GM21367 (cell line): ENCODE results near the gene TMEM200C.
A peak's percentile ranks its signal among the peaks of the same experiment; 100 is the strongest.
"Not testable (repeated sequence)": the region's sequence is repeated elsewhere in the genome, so short reads cannot be mapped to it uniquely, and the experiment has no call there.

Experiments
- ATAC-seq: cut with Tn5 transposase; IDR thresholded peaks from one replicate; pipeline ENCODE4 v1.9.1; 2021; ENCODE audit not compliant: unreplicated experiment

The TMEM200C gene

DNA sequence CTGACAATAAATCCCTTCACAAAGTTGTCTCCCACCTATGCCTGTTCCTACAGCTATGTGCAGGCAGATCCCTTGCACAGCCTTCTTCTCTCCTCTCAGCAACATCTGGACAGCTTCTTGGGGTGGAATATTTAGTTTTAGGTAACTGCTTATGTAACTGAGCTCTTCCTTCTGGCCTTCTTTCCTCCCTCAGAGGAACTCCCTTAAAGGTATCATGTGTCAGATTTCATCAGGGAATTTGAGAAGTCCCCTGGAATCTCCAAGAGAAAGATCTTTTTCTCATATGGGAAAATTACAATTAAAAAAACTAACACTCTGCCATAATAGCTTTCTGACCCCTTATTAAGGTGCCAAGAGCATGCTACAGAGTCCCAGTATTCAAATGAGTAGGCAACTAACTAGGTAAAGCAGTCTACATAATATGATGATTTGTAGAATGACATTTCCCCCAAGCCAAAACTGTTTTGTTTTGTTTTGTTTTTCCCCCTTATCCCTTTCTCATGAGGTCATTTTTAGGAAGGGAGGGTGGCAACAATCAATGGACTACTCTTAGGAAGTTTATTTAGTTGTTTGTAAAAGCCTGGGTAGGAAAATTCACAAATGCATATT is 2.4 kb downstream of the TMEM200C start:
- ATAC-seq: no peak

DNA sequence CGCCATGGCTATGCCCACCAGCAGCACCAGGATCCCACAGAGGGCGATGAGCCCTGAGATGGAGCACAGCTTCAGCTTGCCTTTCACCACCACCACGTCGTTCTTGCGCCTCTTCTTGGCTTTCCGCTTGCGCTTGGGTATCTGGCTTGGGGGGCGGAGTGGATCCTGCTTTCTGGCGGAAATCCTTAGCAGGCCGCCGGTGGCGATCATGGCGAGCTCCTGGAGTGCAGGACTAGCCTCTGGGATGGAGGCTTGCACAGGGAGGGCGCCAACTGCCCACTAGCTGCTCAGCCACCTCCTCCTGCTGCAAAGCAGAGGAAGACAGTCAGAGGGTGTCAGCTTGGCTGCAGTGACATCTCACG is 3.5 kb downstream of the TMEM200C start:
- no peak for ATAC-seq

DNA sequence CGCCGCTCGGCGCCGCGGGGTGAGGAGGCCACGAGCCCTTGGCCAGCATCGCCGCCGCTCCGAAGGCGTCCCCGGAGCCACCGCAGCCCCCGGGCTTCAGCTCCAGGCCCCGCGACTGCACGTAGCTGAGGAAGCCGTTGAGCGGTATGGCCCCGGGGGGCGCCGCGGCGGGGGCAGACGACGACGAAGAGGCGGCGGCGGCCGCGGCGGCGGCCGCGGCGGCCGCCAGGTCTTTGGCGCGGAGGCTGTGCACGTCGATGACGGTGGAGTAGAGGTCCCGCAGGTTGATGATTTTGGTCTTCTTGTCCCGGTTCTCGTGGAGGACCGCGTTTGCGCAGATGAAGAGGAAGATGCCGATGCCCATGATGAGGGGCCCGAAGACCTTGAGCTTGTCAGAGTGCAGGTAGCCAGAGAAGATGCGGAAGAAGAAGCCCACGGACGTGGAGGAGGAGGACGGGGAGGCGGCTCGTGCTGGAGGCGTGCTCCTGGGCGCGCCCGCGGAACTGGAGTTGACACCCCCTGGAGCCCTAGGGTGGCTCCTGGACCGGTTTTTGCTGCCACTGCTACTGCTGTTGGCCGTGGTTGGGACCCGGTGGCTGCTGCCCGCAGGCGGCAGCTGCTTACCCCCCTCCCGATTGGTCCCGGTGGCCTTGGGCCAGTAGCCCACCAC is 4.0 kb downstream of the TMEM200C start:
- no peak for ATAC-seq

GRCh38 chr18:5890331-5891183 is 4.8 kb downstream of the TMEM200C start:
- peak; percentile 82 for ATAC-seq

GRCh38 chr18:5885361-5885760 is 10.0 kb downstream of the TMEM200C start:
- ATAC-seq: no peak

DNA sequence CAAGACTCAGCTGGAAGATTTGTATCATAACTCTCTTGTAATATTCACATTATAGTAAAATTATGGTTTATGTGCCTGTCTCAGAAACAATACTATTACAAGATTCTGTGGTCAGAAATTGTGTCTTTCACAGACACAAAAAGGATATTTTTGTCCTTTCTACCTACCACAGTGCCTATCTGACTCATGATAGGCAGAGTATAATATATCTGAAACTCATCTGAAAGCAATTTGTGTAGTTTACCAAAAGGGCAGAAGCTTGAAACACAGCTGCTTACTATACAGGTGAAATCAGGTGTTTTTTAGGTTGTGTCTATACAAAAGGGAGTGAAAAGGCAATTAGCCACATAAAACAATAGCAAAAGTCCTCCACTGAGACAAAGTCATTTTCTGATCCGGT is 10.9 kb downstream of the TMEM200C start:
- ATAC-seq: no peak

GRCh38 chr18:5879479-5879882 is 15.8 kb downstream of the TMEM200C start:
- ATAC-seq: no peak

DNA sequence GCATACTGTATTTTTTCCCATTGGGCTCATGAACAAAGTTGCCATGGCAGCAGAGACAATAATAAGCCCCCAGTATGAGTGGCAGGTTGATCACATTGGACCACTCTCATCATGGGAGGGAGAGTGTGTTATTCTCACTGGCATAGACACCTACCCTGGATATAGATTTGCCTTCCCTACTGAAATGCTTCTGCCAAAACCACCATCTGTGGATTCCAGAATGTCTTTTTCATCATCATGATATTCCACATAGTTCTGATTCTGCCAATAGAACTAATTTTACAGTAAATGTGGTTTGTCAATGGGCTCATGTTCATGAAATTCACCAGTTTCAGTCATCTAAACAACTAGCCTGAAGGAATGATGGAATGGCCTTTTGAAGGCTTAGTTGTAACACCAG is 18.4 kb downstream of the TMEM200C start:
- ATAC-seq: no peak

DNA sequence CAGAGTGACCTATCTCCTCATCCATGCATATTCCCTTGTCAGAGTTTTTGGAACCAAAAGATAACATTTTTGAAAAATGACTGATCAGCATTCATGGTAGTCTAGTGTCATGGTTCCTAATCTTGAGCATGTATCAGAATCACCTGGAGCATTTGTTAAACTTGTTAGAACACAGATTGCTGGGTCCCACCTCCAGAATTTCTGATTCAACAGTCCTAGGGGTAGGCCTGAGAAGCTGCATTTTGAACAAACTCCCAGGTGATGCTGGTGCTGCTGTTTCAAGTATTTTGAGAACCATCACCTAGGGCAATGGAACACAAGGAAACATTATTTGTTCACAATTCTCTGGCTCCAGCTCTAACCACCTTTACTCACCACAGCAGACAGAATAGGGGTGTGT is 21.0 kb downstream of the TMEM200C start:
- no peak for ATAC-seq

GRCh38 chr18:5872886-5873285 is 22.4 kb downstream of the TMEM200C start:
- no peak for ATAC-seq

- no peak for ATAC-seq
These were observed 23.9 kb downstream of the TMEM200C start for GRCh38 chr18:5871426-5871825.

DNA sequence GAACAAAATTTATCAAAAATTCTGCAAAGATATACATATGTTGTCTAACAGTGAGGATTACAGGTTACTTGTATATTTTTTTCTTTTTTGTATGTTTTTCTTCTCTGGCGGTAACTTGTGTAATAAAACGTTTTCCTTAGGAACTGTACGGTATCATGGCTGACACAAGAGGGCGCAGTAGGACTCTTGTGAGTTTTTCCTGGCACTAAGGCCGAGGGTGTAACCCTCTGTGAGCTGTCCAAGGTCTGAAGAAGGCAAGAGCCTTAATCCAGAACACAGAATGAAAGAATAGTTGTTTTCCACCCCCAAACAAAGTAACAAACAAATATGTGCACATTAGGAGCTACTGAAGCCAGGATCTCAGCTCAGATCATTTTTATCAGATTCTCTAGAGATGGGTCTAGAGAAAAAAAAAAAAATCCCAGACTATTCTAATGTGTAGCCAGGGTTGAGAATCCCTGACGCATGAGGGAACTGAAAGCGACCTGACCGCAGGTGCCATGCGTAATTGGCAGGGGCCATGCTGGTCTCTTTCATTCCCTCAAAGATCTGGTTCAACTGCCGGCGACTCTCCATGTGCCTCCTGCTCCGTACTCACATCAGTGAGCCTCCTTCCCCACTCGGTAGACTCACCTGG is 27.0 kb downstream of the TMEM200C start:
- ATAC-seq: no peak

DNA sequence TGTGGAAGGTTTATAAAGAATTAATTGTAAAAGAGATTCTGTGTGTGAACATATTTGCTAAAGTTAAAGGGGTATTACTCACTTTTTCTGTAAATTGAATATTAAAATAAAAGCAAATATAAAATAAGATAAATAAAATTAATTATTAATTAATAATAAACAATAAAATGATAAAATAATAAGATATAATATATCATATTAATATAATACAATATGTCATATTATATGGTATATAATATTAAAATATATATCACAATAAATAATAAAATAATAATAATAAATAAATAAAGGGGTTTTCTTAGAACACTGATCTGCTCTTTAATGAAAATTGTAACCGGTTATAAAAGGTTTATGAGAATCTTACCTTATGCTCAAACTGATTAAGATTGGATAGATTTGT is 29.8 kb downstream of the TMEM200C start:
- ATAC-seq: no peak

- ATAC-seq: not testable (repeated sequence)
These were observed 33.2 kb downstream of the TMEM200C start for GRCh38 chr18:5862127-5862526.

DNA sequence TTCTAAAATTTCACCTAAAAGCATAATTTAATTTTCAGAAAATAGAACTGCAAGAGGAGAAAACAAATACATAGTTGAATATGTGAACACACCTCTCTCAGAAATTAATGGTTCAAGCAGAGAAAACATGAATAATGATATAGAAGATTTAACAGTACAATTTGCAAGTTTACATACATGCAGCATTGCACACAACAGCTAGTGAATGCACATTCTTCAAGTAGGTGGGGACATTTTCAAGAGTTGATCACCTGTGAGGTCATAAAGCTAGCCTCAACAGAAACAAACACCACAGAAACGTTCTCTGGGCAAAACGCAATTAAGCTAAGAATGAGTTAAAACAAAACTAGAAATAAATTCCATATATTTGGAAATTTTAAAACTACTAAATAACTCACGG is 38.1 kb downstream of the TMEM200C start:
- ATAC-seq: no peak

GRCh38 chr18:5853253-5853652 is 42.1 kb downstream of the TMEM200C start:
- no peak for ATAC-seq

DNA sequence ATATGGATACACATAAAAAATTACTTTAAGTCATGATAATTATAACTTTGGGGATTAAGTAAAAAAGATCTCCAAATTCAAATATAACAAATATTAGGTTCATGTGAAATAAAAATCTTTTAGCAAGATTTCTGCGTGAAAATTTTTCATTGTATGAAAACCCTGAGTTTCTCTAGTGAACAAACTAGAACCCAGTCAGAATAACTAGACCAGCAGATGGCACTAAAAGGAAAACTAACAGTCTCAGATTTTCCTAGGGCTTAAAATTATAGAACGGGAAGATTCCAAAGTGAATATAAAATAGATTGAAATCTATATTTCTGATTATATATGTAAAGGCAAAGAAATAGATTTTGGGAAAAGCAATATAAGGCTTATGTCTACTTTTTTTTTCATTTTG is 43.3 kb downstream of the TMEM200C start:
- no peak for ATAC-seq

GRCh38 chr18:5842653-5843052 is 52.7 kb downstream of the TMEM200C start:
- no peak for ATAC-seq

- ATAC-seq: no peak
These were observed 53.8 kb downstream of the TMEM200C start for GRCh38 chr18:5841518-5841917.

DNA sequence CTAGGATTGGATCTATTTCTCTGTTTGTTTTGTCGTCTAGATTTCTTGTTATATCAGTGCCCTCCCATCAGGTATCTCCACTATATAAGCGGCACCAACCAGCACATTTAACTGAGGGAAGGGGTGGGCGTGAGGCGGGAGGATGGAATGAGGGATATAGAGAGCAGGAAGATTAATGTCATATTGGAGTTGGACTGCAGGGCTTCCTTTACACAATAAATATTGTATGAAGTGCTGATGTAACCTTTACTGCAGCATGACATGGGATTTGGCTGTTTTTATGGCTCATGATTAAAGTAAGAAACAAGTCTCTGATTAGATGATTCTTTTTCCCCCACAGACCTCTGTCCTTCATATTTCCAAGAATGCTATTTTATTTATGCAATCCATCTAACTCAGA is 54.8 kb downstream of the TMEM200C start:
- ATAC-seq: no peak

DNA sequence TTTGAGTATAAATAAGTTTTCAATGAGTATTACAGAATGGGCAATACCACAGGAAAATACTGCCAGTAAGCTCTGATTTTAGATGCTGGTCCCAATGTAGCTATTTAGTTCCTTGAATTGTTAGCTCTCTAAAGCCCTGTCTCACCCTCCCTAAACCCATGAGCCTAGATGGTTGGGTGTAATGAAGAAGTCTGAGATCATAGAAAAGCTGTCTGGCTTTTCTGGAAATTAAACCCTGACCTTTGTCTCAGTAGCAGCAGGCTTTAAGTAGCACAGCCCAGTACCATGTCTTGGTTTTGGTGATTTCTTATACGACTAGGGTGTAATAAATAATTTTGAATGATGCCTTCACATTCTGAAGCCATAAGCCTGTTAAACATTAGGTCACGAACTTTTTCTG is 55.3 kb downstream of the TMEM200C start:
- no peak for ATAC-seq

- no peak for ATAC-seq
These were observed 56.2 kb downstream of the TMEM200C start for GRCh38 chr18:5839102-5839501.
